Measurements from ENCODE around the gene QKI.

DNA sequence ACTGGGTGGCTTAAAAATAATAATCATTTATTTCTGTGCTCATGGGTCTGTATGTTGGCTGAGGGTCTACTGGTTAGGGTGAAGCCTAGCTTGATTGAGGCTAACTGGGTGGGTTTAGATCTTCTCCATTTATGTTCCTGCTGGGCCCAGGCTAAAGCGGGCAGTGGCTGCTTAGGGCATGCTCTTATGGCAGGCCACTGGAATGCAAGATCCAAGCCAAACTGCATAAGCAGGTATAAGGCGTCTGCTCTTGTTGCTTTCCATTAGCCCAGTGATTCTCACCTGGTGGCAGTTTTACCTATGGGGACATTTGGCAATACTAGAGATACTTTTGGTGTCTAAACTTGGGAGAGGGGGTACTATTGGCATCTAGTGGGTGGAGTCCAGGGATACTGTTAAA is 44.5 kb downstream of the QKI start:
- TF ChIP-seq POLR2A (IDR thresholded peaks at IDR 0.05): no peak
- TF ChIP-seq, protein P1, sequence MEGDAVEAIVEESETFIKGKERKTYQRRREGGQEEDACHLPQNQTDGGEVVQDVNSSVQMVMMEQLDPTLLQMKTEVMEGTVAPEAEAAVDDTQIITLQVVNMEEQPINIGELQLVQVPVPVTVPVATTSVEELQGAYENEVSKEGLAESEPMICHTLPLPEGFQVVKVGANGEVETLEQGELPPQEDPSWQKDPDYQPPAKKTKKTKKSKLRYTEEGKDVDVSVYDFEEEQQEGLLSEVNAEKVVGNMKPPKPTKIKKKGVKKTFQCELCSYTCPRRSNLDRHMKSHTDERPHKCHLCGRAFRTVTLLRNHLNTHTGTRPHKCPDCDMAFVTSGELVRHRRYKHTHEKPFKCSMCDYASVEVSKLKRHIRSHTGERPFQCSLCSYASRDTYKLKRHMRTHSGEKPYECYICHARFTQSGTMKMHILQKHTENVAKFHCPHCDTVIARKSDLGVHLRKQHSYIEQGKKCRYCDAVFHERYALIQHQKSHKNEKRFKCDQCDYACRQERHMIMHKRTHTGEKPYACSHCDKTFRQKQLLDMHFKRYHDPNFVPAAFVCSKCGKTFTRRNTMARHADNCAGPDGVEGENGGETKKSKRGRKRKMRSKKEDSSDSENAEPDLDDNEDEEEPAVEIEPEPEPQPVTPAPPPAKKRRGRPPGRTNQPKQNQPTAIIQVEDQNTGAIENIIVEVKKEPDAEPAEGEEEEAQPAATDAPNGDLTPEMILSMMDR (IDR thresholded peaks at IDR 0.05): no peak

Measured in ovary (tissue), 3 donors.